DMS153 (cell line): ENCODE results near the gene CSNK1G2.

Experiments used
- DNase-seq: peaks from one replicate; lab custom pipeline; 2025; lab: John Stamatoyannopoulos, UW

CSNK1G2 gene

DNA sequence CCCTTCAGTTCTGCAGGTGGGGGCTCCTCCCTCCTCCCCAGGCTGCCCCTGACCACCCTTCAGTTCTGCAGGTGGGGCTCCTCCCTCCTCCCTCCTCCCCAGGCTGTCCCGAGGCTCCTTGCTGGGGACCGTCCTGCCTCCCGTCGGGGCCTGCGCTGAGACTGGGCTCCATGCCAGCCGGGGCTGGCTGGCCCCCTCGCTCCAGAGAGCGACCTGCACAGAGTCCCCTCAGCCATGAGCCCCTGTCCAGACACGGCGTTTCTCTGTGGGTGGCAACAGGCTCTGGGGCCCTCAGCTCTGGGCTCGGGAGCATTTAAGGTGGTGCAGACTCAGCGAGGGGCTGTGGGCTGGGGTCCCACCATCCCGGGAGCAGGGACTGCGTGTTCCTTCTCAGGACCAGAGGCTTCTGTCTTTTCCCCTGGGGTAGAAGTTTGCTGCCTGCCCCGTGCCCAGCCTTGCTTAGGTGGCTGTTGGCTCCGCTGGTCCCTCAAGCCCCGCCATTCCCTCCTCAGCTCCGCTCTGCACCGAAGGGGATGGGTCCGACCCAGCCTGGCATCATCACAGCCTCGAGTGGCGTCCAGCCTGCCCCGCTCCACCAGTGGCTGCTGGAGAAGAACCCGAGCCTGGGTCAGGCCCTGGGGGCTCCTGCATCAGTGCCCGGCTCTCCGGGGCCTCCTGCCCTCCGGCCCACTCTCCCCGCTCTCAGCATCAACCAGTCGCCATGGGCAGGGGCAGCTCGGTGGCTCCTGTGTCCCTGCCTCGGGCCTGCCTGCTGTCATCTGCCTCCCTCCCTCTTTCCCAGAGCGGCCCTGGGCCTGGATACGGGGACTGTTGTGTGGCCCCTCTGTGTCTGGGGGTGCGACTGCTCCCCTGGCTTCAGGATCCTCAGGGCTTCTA is 27.6 kb downstream of the CSNK1G2 start:
- no peak for DNase-seq

DNA sequence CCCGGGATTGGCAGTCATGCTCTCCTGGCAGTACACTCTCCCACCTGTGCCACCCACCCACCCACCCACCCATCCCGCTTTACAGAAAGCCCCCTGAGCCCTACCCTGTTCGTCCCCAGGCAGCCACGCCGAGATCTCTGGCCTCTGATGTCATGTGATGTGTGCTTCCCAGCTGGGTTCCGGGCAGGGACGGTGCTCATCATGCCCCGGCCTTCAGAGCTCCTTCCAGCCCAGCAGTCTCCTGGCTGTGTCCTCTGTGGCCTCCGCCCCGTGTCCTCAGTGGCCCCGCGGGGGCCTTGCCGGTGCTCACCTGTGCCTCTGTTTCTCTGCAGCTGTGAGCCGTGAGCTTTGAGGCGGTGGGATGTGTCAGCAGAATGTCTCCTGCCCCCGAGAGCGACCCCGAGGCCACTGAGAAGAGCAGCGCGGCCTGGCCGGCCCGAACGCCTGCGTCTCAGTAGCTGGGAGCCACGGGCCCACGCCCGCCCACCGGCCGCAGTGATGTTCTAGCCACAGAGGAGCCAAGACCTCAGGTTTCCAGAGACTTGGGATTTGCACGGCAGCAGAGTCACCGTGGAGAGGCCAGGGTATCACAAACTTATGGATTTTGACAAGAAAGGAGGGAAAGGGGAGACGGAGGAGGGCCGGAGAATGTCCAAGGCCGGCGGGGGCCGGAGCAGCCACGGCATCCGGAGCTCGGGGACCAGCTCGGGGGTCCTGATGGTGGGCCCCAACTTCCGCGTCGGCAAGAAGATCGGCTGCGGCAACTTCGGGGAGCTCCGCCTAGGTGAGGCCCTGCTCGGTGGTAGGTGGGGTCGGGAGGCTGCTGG is 28.4 kb downstream of the CSNK1G2 start:
- no peak for DNase-seq

DNA sequence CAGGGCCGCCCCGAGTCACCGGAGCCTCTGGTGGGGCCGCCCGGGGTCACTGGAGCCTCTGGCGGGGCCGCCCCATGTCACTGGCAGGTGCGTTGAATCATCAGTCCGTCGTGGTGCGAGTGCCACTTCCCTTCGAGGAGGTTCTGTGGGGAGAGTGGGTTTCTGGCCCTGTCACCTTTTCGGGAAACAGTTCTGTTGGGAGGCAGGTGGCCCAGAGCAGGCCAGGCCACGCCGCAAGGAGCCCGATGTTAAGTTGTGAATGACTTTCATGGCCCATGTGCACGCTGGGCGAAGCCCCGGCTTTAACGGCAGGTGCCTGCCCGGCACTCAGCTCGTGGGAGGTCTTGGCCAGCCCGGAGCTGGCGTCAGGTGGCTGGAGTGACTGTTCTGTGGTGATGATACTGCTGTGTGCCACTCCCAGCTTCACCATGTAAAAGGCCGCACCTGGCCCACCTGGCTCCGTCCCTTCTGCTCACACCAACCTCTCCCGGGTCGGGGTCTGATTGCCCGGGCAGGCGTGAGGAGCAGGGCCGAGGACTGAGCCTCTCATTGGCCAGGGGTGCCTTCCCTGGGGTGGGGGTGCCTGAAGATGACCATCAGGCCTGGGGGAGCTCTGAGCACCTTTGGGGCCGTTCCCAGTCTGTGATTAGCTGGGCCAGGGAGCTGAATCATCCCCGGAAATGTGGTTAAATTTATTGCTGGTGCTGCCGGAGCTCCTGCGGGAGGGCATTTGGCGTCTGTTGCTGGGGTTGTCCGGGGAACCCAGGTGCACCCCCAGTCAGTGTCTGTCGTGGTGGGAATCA is 29.2 kb downstream of the CSNK1G2 start:
- no peak for DNase-seq

DNA sequence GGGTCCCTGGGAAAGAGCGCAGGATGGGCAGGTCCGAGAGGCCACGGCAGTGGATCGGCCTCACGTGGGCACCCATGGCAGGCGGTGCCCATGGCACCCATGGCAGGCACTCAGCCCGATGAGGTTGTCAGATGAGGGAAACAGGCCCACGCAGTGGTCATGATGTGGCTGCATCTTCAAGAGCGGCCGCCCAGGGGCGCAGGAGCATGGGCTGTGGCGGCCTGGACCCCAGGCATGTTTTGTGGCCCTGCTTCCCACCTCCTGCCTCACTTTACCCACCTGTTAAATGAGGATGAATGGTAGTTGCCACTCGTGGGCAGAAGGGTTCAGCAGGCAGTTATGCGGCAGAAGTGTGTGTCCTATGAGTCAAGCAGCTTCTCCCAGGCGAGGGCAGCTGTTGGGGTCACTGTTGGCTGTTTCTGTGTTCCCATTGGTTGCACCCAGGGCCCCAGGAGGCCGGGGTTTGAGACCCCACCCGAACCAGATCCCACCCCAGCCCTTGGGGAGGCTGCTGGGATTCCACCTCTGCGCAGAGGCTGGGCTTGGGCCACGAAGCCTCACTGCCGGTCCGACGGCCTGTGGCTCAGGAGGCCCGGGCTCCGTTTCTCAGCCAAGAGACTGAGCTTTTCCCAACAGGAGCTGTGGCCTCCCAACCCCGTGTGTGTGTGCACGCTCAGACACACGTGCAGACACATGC is 30.0 kb downstream of the CSNK1G2 start:
- no peak for DNase-seq

DNA sequence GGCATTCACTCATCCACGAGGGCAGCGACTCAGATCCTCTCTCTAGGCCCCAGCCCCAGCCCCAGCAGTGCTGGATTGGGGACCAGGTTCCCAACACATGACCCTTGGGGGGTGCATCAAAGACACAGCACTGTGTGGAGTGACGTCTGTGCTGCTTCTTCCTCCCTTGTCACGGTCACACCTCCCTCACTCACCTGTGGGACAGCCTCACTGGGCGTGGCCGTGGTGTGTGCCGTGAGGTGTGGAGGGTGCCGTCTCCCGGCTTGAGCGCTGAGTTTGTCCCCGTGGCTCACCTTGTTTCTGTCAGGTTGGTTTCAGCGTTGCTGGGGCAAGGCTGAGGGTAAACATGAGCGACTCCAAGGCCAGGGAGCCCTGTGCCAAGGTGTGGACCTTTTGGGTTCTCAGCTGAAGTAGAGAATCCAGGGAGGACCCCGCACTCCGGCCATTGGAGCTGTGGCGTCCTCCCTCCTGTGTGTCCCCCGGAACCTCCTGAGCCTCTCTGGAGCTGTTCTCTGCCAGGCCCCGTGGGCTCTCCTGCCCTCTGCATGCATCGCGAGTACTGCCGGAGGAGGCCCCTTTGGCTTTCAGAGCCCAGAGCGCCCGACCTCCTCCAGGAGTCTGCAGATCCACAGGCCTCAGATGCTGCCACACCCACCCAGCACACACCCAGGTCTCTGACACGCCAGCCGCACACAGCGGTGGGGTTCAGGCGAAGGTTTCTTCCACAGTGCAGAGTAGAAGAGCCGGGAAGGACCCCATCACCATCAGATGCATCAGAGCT is 33.6 kb downstream of the CSNK1G2 start:
- no peak for DNase-seq

DNA sequence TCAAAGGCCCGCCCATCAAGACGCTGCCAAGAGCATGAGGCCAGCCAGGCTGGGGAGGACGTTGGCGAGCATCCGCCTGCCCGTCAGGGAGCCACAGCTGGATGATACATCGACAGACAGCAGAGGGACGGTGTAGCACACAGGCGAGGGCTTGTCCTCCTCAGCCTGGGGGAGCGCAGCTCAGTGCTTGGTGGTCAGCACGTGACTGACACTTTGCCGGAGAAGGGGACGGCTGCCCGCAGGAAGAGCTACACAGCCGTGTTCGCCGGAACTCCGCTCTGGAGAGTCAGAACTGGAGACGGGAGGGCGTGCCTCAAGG is 34.1 kb downstream of the CSNK1G2 start:
- DNase-seq, result no peak

DNA sequence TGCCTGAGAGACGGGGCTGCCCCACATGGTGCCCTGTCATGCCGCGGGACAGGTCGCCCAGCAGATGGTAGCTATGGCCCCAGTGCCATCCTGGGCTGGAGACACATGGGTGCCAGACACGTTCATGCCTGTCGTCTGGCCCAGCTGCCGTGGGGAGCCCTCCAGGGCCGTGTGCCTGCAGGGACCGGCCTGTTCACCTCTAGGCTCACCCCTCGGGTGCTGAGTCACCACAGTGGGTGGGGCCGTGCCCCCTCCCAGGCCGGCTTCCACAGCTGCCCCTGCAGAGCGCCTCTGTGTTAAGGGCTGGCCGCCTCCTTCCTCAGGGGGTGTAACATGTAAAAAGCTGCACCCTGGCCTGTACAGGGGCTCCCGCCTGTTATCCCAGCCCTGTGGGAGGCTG is 36.1 kb downstream of the CSNK1G2 start:
- no peak for DNase-seq

DNA sequence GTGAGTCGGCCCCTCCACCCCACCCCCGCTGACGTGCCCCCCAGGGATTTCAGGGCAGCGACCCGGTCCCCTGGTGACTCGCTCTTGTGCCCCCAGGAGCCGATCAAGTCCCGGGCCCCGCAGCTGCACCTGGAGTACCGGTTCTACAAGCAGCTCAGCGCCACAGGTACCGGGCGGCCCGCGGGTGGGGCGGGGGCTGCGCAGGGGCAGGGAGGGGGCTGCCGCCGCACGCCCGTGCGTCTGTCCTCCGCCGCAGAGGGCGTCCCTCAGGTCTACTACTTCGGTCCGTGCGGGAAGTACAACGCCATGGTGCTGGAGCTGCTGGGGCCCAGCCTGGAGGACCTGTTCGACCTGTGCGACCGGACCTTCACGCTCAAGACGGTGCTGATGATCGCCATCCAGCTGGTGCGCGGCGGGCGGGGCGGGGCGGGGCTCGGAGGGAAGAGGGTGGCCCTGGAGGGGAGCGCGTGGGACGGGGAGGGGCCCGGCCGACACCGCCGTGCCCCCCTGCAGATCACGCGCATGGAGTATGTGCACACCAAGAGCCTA is 37.4 kb downstream of the CSNK1G2 start:
- no peak for DNase-seq

DNA sequence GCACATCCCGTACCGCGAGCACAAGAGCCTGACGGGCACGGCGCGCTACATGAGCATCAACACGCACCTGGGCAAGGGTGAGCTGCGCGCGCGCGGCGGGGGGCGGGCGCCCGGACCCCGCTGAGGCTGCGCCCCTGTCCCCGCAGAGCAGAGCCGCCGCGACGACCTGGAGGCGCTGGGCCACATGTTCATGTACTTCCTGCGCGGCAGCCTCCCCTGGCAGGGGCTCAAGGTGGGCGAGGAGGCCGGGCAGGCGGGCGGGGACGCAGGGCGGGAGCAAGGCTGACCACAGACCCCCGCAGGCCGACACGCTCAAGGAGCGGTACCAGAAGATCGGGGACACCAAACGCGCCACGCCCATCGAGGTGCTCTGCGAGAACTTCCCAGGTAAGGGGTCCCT is 38.0 kb downstream of the CSNK1G2 start:
- no peak for DNase-seq

DNA sequence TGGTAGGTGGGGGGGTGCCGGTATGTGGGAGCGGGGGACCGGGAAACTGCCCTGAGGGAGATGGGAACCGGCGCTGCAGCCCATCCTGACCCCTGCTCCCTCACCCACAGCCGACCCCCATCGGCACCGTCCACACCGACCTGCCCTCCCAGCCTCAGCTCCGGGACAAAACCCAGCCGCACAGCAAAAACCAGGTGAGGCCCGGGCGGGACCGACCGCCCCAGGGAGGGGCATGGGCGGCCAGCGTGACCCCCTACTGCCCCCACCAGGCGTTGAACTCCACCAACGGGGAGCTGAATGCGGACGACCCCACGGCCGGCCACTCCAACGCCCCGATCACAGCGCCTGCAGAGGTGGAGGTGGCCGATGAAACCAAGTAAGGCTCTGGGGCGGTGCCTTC is 38.7 kb downstream of the CSNK1G2 start:
- DNase-seq, result no peak

DNA sequence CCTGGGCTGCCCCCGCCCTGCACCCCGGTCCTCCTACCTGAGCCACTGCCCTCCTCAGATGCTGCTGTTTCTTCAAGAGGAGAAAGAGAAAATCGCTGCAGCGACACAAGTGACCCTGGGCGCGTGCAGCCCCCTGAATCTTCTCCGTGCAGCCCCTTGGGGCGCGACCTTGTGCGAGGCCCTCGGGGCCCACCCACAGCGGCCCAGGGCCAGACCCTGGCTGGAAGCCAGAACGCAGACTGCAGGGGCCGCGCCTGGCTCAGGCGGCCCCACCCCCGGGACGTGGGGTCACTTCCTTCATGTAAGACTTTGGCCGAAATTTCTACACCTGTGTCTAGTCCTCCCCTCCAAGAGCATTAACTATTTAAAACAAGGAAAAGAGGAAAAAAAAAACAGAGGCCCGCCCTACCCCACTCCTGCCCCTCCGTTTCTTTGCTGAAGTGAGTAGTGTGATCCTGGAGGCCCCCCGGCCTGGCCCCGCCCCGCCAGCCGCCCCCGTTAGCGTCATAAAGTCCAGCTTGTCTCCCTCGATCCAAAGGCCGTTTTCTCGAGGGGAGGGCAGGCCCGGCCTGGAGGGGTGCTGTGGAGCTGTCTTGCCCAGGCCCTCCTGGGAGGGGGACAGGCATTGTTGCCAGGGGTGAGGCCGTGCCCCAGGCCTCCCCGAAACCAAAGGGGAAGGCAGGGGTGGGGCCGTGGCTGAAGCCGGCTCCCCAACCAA is 39.3 kb downstream of the CSNK1G2 start:
- DNase-seq, result no peak

DNA sequence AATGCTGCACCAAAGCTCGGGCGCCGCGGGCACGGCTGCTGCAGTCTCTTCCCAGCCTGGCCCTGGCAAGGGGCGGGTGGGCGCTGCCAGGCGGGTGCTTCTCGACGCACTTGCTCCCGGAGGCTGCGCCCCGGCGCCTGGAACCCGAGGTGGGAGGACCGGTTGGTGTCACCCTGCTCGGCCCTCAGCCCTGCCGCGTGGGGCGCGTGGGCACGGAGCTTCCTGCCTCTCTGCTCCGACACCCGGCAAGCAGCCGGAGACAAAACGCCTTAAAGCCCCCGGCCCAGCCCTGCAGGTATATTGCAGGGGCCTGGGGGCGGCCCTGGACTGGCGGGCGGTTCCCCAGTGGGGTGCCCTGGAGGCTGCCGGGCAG is 39.8 kb downstream of the CSNK1G2 start:
- no peak for DNase-seq

DNA sequence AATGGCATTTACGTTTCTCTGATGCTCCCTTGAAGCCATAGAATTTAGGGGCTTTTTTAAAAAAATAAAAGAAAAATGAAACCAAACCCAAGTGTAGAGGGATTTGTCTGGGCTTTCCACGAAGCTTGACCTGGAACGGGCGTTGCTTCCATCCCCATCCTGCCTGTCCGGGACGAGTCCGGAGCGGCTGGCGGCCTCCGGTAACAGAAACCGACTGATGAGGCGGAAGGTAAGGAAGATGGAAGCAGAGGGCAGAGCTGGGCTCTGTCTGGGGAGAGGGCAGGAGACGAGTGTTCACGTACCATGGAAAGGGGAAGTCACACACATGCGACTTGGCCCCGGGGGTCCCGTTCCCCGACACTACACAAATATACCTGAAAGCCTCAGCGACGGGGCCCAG is 40.3 kb downstream of the CSNK1G2 start:
- DNase-seq, result no peak

DNA sequence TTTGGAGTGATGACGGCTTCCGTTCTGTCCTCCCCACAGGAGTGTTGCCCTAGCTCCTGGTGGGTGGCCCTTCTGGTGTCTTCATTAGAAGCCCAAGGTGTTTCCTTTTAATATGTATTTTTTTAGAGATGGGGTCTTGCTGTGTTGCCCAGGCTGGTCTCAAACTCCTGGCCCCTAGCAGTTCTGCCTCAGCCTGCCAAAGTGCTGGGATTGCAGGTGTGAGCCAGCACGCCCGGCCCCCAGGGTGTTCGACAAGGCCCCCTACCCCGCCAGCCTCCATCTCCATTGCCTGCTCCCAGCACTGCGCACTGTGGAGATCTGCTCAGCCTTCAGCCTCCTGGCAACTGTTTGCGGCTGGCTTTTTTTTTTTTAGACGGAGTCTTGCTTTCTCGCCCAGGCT is 43.4 kb downstream of the CSNK1G2 start:
- no peak for DNase-seq

DNA sequence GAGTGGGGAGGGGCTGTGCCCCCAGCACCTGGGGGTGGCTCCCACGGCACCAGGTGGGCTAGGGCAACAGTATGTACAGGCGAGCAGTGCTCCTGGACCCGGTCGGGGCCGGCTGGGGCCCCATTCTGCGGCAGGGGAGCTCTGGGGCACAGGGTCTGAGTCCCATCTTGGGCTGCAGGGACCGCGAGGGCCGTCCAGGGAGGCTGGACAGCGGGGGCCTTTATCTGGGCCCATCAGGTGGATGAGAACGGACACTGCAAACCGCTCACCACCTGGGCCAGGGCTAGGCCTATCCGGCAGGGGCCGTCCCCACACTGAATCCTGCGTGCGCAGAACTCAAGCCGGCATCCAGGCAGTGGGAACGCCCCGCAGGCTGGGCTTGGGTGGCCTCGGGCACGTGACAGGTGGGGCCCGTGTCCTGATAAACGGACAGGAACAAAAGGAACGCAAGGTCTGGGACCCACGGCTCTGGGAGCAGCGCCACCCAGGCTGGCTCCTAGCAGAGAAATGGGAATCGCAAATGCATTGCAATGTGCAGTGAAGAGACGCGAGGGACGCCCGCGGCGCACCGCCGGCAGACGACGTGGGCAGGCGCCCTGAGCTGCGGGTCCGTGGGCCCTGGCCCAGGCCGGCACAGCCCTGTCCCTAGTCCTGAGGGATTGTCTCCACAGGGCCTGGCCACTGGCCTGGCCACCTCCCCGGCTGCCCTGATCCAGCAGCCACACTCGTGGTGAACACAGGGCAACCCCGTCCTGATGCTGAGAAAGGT is 44.8 kb downstream of the CSNK1G2 start:
- DNase-seq, result no peak

DNA sequence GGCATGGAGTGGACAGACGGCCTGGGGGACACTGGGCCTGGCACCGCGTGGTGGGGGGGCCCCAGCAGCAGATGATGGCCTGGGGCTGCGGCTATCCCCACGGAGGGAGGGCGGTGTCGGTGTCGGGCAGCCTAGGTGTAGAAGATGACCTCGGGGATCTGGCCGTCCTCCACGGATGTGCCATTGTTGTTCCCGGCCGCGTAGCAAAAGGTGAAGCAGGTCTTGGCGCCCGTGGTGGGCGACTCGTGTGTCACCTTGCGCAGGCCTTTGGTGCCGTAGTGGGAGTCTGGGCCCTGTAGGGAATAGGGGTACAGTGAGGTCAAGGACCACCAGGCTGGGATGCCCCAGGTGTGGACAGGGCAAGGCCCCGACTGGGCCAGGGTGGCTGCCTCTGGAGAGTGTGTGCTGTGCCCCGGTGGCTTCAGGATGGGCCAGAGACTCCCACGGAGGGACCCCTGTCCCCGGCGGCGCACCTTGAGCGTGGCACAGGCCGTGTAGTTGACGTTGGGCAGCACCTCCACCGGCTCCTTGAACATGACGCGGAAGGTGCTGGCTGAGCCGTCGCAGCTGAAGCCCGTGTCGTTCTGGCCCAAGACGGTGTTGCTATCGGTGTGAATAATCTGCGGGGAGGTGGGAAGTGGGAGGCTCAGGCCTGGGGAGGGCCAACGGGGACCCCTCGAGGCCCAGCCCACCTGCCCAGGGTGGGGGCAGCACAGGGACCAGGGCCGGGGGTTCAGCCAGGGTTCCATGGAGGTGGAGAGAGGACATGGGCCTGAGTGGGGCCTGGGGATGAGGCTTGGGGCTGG is 45.6 kb downstream of the CSNK1G2 start:
- no peak for DNase-seq

DNA sequence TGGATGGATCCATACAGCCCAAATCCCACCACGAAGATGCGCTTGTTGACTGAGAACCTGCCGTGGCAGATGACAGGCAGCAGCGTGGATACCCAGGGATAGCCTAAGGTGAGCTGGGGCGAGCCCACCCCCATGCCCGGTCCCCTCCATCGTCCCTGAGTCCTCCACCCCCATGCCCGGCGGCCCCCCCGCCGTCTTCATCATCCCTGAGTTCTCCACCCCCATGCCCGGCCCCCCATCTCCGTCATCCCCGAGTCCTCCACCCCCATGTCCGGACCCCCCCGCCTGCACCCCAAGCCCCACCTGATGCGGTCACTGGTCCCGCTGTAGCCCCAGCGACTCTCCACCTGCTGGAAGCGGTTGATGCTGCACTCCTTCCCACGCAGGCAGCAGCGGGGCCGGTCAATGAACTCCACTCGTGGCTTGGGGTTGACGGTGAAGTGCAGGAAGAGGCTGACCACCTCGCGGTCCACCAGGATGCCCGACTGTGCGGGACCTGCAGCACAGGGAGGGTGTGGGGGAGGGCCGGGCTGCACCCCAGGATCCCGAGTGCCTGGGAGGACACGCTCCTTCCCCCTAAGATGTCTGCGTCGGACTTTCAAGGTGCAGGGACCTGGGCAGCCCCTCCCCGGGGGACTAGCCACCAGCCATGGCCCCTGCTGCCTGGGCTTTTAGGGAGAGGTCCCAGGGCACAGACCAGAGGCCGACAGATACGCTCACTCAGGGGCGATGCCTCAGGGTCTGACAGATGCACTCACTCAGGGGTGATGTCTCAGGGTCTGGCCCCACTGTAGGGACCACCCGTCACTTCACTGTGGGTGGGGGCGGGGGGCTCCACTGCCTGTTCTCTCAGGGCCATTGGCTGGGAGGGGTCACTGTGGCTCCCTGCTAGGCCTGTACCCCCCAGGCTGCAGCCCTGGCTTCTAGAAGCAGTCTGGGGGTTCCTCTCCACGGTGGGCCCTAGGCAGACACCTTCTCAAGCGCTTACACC is 46.5 kb downstream of the CSNK1G2 start:
- DNase-seq, result no peak
